Activated naive CD8-positive, alpha-beta T cell treated with anti-CD3 and anti-CD28 coated beads, Interleukin-2, amount 10 ng/mL, durations not matched to agents 7 days and 5 days (primary cell): Measurements from ENCODE around the gene TRIO. TPM values are rescaled to one million over a fixed set of nuclear protein-coding genes. Genes with fewer than 3 reads are reported as not detected.

Source experiments
- ATAC-seq: fragments of 150-1000 bp; cut with Tn5 transposase; one replicate; pipeline ENCODE4 v1.10.0; 2021; ENCODE audit warnings: low read depth, moderate library complexity
- POLR2A ChIA-PET: fragments of 350-600 bp; sonication (Branson Sonifier 250); formaldehyde crosslinking; loops from one replicate; lab custom pipeline; 2021; ENCODE audit warnings: antibody characterized with exemption; lab: Charles Lee
- DNase-seq: peaks from one replicate; pipeline ENCODE4 v3.0.0; 2021
- H3K27ac Mint-ChIP-seq: one replicate; pipeline ENCODE4 v1.8.0; 2022; ENCODE audit warnings: mild to moderate bottlenecking, mixed read lengths
- H3K27me3 Mint-ChIP-seq: one replicate; pipeline ENCODE4 v1.8.0; 2022; ENCODE audit warnings: mild to moderate bottlenecking, moderate library complexity, mixed read lengths
- H3K36me3 Mint-ChIP-seq: one replicate; pipeline ENCODE4 v1.8.0; 2021; ENCODE audit warnings: mild to moderate bottlenecking, mixed read lengths
- H3K4me1 Mint-ChIP-seq: one replicate; pipeline ENCODE4 v1.8.0; 2021; ENCODE audit warnings: mixed read lengths
- H3K4me3 Mint-ChIP-seq: one replicate; pipeline ENCODE4 v1.8.0; 2022; ENCODE audit warnings: mild to moderate bottlenecking, moderate library complexity, mixed read lengths
- H3K9me3 Mint-ChIP-seq: one replicate; pipeline ENCODE4 v1.8.0; 2021; ENCODE audit warnings: mixed read lengths
- total RNA-seq, 2 experiments: library from RNA; stranded (reverse); gene quantifications; one replicate each; pipeline ENCODE4 v1.2.3, GENCODE V29; 2021

TRIO gene
- total RNA-seq, 2 experiments from 2014 or later, result 7.7 to 7.9 TPM

- H3K27me3 Mint-ChIP-seq, result no peaks in the 10 kb centered on the region
- ATAC-seq, result no peak
- no peak overlapping the region for H3K4me3 Mint-ChIP-seq
- H3K4me1 Mint-ChIP-seq, result peaks cover 1% of the 10 kb centered on the region
- no peak for DNase-seq
- POLR2A ChIA-PET, result no interaction called here
- no peak overlapping the region for H3K27ac Mint-ChIP-seq
- no peaks in the 10 kb centered on the region for H3K9me3 Mint-ChIP-seq
- H3K36me3 Mint-ChIP-seq, result no peaks in the 10 kb centered on the region
Observed at GRCh38 chr5:14506140-14506538, 363.0 kb downstream of the TRIO start.

GRCh38 chr5:14506661-14507060, 363.5 kb downstream of the TRIO start:
- no peak overlapping the region for H3K4me3 Mint-ChIP-seq
- H3K36me3 Mint-ChIP-seq, result no peaks in the 10 kb centered on the region
- H3K27me3 Mint-ChIP-seq, result no peaks in the 10 kb centered on the region
- H3K4me1 Mint-ChIP-seq, result peaks cover 1% of the 10 kb centered on the region
- no peaks in the 10 kb centered on the region for H3K9me3 Mint-ChIP-seq
- POLR2A ChIA-PET, result no interaction called here
- ATAC-seq (no peak), DNase-seq (no peak)
- no peak overlapping the region for H3K27ac Mint-ChIP-seq

- ATAC-seq (no peak), DNase-seq (no peak)
- no peaks in the 10 kb centered on the region for H3K36me3 Mint-ChIP-seq
- H3K27ac Mint-ChIP-seq, result no peak overlapping the region
- H3K4me1 Mint-ChIP-seq, result peaks cover 1% of the 10 kb centered on the region
- H3K9me3 Mint-ChIP-seq, result no peaks in the 10 kb centered on the region
- H3K27me3 Mint-ChIP-seq, result no peaks in the 10 kb centered on the region
- POLR2A ChIA-PET, result no interaction called here
- no peak overlapping the region for H3K4me3 Mint-ChIP-seq
Observed at GRCh38 chr5:14507156-14507941, 364.2 kb downstream of the TRIO start.

DNA sequence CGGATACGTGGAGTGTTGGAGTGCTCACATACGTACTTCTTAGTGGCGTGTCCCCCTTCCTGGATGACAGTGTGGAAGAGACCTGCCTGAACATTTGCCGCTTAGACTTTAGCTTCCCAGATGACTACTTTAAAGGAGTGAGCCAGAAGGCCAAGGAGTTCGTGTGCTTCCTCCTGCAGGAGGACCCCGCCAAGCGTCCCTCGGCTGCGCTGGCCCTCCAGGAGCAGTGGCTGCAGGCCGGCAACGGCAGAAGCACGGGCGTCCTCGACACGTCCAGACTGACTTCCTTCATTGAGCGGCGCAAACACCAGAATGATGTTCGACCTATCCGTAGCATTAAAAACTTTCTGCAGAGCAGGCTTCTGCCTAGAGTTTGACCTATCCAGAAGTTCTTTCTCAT, 364.9 kb downstream of the TRIO start:
- DNase-seq (no peak), ATAC-seq (no peak)
- Mint-ChIP-seq H3K36me3 (no peaks in the 10 kb centered on the region), H3K9me3 (no peaks in the 10 kb centered on the region), H3K4me1 (peaks cover 1% of the 10 kb centered on the region), H3K27me3 (no peaks in the 10 kb centered on the region), H3K27ac (no peak overlapping the region), H3K4me3 (no peak overlapping the region)
- POLR2A ChIA-PET, result no interaction called here

DNA sequence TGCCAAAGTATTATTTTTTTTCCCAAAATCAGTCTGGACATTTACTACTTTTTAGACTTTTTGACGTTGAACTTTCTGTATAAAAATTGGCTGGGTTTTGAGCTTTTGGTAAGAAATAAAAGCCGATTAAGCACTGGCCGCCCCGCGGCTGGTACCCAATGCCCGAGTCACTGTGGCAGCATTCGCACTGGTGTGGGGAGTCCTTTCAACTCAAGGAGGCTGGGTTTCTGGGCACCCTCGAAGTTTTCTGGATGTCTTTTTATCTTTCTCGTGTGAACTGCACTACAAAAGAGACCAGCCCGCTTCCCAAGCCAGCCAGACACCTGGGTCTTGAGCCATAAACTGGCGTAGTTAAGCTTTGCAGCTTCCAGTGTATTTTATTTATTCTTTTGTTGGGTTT, 366.4 kb downstream of the TRIO start:
- no peak overlapping the region for H3K4me3 Mint-ChIP-seq
- H3K27me3 Mint-ChIP-seq, result no peaks in the 10 kb centered on the region
- no peak for DNase-seq
- H3K4me1 Mint-ChIP-seq, result peaks cover 1% of the 10 kb centered on the region
- POLR2A ChIA-PET, result no interaction called here
- H3K36me3 Mint-ChIP-seq, result no peaks in the 10 kb centered on the region
- ATAC-seq, result no peak
- H3K27ac Mint-ChIP-seq, result no peak overlapping the region
- H3K9me3 Mint-ChIP-seq, result peaks cover 2% of the 10 kb centered on the region

- POLR2A ChIA-PET, result no interaction called here
- Mint-ChIP-seq H3K9me3 (peaks cover 2% of the 10 kb centered on the region), H3K4me1 (peaks cover 1% of the 10 kb centered on the region), H3K4me3 (no peak overlapping the region), H3K27me3 (no peaks in the 10 kb centered on the region), H3K36me3 (no peaks in the 10 kb centered on the region), H3K27ac (no peak overlapping the region)
- no peak for ATAC-seq
- no peak for DNase-seq
Observed at GRCh38 chr5:14510156-14510734, 367.1 kb downstream of the TRIO start.

DNA sequence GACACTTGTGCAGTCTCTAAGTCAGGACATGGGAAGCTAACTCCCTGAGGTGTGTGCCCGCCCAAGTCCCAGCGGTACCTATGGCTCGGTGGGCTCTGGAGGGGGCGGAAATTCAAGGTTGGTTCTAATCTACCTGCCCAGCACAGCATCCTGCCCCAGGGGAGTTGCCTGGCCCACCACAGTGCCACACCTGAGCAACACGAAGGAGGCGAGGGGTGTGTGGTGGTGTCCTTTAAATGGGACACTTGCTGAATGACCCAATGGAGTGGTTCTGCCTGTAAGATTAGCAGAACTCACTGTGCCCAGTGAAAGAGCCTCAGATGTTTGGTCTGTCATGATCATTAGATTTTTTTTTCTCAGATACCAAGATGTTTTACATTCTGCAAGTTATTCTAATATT, 367.7 kb downstream of the TRIO start:
- Mint-ChIP-seq H3K27ac (no peak overlapping the region), H3K4me1 (no peaks in the 10 kb centered on the region), H3K4me3 (no peak overlapping the region), H3K9me3 (peaks cover 5% of the 10 kb centered on the region), H3K27me3 (no peaks in the 10 kb centered on the region), H3K36me3 (peaks cover 3% of the 10 kb centered on the region)
- DNase-seq (no peak), ATAC-seq (no peak)
- POLR2A ChIA-PET, result no interaction called here

GRCh38 chr5:14512574-14512973, 369.4 kb downstream of the TRIO start:
- POLR2A ChIA-PET, result no interaction called here
- Mint-ChIP-seq H3K27ac (no peak overlapping the region), H3K4me1 (no peaks in the 10 kb centered on the region), H3K27me3 (no peaks in the 10 kb centered on the region), H3K4me3 (no peak overlapping the region), H3K9me3 (peaks cover 8% of the 10 kb centered on the region), H3K36me3 (peaks cover 3% of the 10 kb centered on the region)
- no peak for ATAC-seq
- no peak for DNase-seq

DNA sequence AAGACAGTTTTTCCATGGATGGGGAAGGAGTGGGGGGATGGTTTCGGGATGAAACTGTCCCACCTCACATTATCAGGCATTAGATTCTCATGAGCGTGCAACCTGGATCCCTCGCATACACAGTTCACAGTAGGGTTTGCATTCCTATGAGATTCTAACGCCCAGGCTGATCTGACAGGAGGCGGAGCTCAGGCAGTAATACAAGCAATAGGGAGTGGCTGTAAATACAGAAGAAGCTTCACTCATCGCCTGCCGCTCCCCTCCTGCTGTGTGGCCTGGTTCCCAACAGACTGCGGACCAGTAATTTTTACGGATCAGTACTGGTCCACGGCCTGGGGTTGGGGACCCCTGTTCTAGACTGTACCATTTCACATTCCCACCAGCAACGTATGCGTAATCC, 370.1 kb downstream of the TRIO start:
- no peak overlapping the region for H3K4me3 Mint-ChIP-seq
- H3K4me1 Mint-ChIP-seq, result no peaks in the 10 kb centered on the region
- H3K27ac Mint-ChIP-seq, result no peak overlapping the region
- peaks cover 3% of the 10 kb centered on the region for H3K36me3 Mint-ChIP-seq
- POLR2A ChIA-PET, result no interaction called here
- H3K9me3 Mint-ChIP-seq, result peaks cover 10% of the 10 kb centered on the region
- no peak for DNase-seq
- no peaks in the 10 kb centered on the region for H3K27me3 Mint-ChIP-seq
- ATAC-seq, result no peak

DNA sequence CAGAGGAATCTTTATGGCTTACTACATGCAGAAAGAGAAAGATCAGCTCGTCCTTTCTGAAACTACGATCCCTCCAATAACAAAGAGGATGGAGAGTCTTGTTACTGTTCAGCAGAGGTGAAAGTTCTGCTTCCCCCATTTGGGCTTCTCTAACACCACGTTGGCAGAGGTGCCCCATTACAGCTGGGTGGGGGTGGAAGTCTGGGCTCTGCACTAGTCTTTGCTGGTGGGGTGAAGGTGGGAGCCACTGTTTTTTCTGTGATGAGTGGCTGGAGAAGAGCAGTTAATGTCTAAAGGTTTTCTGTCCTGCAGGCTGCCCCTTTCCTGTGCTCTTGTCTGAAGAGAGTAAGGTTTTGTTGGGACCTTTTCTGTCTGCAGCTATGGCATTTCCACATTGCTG, 373.8 kb downstream of the TRIO start:
- H3K9me3 Mint-ChIP-seq, result peaks cover 13% of the 10 kb centered on the region
- no peak for ATAC-seq
- H3K4me1 Mint-ChIP-seq, result peaks cover 6% of the 10 kb centered on the region
- H3K27ac Mint-ChIP-seq, result no peak overlapping the region
- H3K27me3 Mint-ChIP-seq, result peaks cover under 1% of the 10 kb centered on the region
- no peak for DNase-seq
- no peak overlapping the region for H3K4me3 Mint-ChIP-seq
- peaks cover 3% of the 10 kb centered on the region for H3K36me3 Mint-ChIP-seq
- POLR2A ChIA-PET, result no interaction called here

DNA sequence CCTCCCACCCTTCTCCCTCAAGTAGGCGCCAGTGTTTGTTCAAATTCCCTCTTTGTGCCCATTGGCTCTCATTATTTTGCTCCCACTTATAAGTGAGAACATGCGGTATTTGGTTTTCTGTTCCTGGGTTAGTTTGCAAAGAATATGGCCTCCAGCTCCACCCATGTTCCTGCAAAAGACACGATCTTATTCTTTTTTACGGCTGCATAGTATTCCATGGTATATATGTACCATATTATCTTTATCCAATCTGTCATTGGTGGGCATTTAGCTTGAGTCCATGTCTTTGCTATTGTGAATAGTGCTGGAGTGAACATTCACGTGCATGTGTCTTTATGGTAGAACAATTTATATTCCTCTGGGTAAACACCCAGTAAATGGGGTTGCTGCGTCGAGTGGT, 375.5 kb downstream of the TRIO start:
- Mint-ChIP-seq H3K36me3 (peaks cover 3% of the 10 kb centered on the region), H3K4me3 (no peak overlapping the region), H3K9me3 (peaks cover 13% of the 10 kb centered on the region)

GRCh38 chr5:14521748-14522147, 378.6 kb downstream of the TRIO start:
- ATAC-seq (no peak), DNase-seq (no peak)
- Mint-ChIP-seq H3K27ac (no peak overlapping the region), H3K4me3 (no peak overlapping the region), H3K4me1 (peaks cover 7% of the 10 kb centered on the region), H3K36me3 (no peaks in the 10 kb centered on the region), H3K9me3 (peaks cover 6% of the 10 kb centered on the region), H3K27me3 (peaks cover 5% of the 10 kb centered on the region)
- POLR2A ChIA-PET, result no interaction called here

More for the DNA sequence above, 375.5 kb downstream of the TRIO start:
- no peak for ATAC-seq
- no peak overlapping the region for H3K27ac Mint-ChIP-seq
- POLR2A ChIA-PET, result interaction anchor here (0.7 kb wide), 1 partner anchor 84 kb away, joined by 3 read pairs; no protein-coding TSS in a partner anchor
- DNase-seq, result no peak
- H3K4me1 Mint-ChIP-seq, result peaks cover 7% of the 10 kb centered on the region
- peaks cover 3% of the 10 kb centered on the region for H3K27me3 Mint-ChIP-seq

DNA sequence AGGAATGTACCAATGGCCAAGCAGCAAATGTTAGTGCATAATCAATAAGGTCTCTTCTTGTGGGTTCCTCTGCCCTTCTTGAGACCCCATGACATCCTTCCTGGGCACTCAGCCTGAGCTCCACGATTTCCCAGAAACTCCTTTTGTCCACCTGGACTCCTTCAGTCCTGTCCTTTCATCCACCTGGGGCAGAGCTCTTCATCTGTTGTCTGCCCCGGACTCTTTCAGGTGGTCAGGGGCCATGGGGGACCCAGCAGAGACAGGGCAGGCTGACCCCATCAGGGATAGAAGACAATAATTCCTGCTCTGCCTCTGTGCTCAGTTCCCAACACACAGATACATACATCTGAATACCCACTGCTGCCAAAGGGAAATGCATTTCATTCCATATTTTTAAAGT, 379.6 kb downstream of the TRIO start:
- no peaks in the 10 kb centered on the region for H3K36me3 Mint-ChIP-seq

More for the DNA sequence above, 379.6 kb downstream of the TRIO start:
- Mint-ChIP-seq H3K9me3 (peaks cover 5% of the 10 kb centered on the region), H3K27ac (no peak overlapping the region), H3K4me3 (no peak overlapping the region), H3K27me3 (peaks cover 5% of the 10 kb centered on the region), H3K4me1 (peaks cover 7% of the 10 kb centered on the region)
- POLR2A ChIA-PET, result no interaction called here
- DNase-seq, result no peak
- ATAC-seq, result no peak
